ENCODE data around the gene NTRK1.

Gene NTRK1

DNA sequence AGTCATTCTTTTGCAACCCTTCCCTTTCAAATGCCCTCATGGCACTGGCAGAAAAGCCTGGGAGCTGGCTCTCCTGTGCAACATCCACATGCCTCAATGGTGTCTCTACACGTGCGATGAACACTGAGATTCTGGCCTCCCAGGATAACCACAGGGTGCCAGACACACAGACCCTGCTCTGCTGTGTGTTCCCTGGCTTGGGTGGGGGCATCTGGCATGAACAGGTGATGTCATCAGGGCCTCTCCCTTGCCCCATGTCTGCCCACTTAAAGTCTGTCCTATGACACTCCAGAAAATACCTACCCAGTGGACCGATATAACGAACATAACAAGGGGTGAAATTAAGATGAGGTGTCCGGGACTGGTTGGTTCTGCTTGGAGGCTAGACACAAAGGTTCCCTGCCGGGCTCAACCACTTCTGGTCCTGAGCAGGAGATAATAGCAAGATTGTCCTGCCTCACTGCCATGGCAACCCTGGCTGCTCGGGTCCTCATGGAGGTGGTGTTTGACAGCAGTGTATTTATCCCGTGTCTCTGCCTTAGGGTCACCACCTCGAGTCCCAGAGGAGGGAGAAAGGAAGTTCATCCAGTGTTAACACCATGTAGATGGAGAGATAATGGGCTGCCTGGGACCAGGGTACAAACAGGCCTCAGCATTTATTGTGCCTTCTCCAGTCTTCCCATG is 21.1 kb upstream of the NTRK1 start:
- no peak for DNase-seq

DNA sequence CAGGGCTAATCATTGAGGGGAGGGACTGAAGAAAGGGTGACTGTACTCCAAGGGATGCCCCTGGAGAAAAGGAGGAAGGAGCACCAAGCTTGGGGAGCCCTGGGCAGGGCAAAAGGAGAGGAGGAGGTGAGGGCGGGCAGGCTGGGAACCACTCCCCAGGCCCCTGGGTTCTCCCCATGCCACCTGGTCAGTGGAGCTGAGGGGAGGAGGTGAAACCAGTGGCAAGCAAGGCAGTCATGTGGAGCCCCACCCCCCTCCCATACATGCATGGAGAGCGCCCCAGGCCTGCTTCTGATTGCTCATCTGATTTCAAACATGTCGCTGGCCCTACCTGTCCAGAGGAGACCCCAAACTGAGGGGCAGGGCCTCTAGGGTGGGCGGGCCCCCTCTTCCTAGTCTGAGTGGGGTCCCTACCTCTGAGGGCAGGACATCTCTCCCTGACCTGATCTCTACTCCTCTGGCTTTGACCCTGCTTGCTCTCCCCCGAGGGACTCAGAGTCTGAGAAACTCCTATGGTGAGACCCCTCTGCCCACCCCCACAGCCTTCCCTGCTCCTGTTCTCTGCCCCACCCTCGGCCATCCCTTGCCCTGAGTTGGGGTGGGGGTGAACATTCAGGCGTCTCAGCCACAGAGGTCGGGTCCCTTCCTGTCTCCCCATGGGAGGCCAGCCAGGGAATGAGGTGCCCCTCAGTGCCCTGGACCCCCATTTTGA is 20.3 kb upstream of the NTRK1 start:
- DNase-seq: no peak

DNA sequence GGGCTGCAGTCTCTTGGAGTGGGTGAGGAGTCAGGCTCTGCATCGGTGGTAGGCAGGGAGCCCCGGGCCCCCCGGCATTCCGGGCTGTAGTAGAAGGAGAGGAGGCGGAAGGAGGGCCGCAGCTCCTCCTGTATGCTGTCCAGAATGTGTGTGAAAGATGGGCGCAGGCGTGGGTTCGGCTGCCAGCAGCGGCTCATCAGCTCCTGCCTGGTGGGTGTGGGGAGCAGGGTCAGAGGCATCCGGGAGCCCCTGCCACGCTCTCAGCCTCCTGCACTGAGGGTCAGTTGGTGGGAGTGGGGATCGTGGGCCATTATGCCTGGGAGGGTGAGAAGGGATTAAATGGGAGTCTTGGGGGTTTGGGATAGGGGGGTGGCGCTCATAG is 19.8 kb upstream of the NTRK1 start:
- DNase-seq: no peak

DNA sequence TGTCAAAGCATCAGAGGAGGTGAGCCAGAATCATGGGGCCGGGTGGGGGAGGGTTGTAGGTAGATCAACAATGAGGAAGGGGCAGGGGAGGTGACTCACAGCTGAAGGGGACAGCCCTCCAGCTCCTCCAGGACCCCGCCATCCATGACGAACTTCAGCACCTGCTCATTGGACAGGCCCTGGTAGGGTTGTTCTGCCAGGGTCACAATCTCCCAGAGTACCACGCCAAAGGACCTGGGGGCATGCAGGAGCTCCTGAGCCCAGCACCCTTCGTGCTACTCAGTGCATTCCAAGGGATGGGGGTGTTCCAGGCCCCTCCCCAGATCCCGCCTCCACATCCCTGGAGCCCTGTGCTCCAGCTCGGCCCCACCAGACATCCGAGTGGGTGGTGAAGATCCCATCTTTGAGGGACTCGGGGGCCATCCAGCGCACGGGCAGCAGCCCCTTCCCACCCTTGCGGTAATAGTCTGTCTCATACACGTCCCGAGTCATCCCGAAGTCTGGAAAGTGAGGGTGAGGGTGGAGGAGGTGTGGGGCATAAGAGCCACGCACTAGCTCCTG is 19.3 kb upstream of the NTRK1 start:
- no peak for DNase-seq

DNA sequence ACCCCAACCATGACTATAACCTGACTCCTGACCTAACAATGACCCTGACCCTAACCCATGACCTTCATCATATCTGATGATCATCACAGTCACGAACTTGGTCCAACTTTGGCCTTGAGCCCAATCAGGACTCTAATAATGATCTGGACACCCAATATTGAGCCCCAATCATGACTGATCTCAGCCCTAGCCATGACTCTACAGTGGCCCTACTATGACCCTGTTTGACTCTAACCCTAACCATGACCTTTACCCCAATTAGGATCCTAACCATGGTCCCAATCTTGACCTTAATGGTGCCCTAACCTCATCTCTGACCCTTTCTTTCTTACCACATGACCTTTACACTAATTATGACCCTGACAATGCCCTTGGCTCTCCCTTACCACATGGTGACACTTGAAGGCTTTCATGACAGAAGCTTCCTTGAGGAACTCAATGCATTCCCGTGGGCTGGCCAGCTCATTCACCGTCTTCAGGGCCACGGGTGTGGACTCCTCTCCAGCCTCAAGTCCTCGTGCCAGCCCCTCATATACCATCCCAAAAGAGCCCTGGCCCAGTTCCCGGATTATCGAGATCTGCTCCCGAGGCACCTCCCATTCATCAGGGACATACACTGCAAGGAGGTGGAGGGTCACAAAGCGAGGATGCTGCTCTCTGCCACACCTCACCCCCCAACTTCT is 17.9 kb upstream of the NTRK1 start:
- no peak for DNase-seq

DNA sequence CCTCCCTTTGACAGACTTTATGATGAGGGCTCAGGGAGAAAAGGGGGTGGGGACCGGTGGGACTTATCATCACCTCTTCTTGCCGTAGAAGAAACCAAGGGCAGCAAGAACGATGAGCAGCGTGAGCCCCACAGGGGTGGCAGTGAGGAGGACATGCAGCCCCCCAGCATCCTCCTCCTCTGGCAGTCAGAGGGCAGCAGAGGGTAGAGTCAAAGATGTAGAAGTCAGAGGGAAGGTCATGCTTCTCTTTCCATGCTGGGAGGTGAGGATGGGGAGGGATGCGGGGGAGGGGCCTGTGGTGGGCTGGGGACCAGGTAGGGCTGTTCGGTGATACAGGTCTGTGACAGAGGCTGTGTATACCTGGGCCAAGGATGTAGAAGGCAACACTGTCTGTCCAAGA is 16.6 kb upstream of the NTRK1 start:
- no peak for DNase-seq

DNA sequence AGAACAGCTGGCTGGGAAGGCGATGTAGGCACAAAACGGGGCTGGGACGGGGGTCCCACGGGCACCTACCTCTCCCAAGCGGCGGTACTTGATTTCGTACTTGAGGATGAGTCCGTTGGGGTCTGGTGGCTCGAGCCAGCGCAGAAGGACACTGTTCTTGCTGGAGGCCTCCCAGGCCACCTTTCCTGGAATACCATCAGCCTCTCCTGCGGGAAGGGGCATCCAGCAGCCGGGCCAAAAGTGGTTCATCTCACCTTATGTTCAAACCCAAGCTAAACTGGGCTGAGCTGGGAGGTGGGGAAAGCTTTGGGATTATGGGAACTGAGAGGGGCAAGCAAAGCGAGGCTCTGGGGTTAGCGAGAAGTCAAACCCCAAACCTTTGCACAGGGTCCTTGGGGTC is 16.0 kb upstream of the NTRK1 start:
- no peak for DNase-seq

DNA sequence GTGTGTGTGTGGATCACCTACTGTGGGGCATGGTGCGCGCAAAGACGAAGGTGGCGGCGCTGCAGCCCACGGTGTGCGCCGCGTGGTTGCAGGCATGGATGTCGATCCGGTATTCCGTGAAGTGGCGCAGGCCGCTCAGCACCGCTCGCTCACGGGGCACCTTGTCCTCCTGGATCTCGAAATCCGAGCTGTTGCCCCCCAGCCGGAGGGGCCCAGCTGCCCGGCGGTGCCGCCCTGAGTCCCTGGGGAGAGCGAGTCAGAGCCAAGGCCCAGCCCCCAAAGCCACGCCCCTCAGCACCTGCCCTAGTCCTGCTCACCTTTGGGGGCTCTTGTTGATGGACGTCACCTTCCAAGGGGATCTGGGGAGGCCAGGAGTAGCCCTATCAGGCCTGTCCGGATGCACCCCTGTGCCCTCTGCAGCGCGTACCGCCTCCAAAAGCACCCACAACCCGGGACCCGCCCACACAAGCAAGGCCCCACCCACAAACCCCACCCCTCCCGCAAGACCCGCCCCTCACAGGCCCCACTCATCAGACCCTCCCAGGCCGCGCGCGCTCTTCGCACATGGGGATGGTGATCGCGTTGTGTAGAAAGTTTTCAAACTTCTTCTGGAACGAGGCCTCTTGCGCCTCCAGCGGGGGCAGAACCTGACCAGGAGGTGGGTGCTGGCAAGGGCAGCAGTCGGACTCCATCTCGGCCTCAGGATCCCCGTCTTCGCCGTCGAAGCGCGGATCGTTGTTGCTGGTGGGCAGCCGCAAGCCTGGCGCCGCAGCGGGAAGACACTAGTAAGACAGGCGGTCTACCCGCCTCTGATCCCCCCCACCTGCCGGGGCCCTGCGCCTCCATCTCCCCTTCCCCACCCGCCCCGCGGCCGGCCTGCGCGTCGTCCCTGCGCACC is 15.4 kb upstream of the NTRK1 start:
- DNase-seq: no peak

DNA sequence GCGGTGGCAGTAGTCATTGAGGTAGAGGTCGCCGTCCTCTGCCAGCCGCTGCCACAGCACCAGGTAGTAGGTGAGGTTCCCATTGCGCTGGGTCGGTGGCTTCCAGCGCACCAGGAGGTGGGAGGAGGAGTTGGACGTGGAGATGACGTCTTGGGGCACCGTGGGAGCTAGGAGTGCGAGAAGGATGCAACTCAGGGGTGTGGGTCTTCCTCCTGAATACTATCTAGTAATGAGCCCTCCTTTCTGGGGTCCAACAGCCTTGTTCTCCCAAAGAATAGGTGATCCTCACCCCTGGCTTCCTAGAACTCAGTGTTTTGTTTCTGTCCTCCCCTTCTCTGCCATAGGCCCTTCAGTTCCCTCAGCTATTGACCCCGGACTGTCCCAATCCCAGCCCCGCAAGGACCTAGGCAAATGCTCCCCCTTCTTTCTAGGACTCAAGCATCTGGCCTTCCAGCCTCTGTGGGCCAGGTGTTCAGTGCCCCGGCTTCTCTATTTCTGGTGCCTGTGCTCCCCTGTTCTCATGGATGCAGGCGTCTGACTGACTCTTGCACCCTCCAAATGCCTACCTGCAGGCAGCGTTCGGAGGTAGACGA is 14.6 kb upstream of the NTRK1 start:
- DNase-seq: no peak

DNA sequence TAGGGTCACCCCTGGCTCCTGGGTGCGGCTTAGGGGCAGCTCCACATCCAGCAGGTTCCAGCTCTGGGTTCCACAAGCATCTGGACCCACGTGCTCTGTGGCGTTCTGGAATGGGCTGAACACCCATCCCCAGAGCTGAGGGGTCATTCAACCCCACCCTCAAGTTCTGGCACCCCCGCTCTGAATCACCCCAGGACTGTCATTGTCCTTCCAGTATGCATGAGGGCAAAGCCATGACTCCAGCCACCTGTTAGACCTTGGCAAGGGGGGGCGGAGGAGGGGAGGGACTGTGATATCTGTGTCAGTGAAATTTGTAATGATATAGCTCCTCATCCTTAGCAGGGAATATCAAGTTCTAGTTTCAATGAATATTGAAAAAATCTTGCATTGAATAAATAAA is 14.0 kb upstream of the NTRK1 start:
- no peak for DNase-seq

DNA sequence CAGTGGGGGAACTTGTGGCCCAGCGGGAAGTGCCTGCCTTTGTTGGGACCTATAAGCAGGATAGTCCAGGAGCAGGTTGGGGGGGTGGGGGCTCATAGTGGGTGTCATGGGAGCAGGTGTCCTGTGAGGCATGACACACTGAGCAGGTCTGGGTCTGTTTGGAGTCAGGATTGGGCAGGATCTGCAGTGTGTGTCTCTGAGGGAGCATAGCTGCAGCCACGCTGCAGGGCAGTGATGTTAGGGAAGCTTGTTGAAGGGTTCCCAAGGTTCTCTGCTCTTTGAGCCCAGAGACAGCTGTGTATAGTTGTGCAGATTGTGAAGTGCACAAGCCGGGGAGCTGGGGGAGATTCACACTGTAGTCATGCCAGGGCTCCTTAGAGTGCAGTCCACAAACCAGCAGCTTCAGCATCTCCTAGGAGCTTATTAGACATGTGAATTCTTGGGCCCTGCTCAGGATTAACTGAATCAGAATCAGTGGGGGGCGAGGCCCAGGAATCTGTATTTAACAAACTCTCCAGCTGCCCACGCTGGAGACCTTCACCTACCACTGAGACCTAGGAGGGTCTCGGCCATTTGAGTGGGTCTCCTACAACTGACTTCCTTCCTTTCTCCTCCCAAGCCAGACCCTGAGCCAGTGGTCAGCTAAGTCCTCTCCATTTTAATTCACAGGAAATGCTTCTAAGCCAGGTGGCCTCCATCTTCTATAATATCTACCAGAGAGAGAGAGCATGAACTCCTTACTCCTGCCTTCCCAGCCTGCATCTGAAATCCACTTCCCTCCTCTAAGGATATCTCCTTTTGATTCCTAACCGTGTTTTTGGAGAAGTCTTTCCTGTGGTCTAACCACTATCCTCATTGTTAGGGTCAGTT is 12.8 kb upstream of the NTRK1 start:
- no peak for DNase-seq

DNA sequence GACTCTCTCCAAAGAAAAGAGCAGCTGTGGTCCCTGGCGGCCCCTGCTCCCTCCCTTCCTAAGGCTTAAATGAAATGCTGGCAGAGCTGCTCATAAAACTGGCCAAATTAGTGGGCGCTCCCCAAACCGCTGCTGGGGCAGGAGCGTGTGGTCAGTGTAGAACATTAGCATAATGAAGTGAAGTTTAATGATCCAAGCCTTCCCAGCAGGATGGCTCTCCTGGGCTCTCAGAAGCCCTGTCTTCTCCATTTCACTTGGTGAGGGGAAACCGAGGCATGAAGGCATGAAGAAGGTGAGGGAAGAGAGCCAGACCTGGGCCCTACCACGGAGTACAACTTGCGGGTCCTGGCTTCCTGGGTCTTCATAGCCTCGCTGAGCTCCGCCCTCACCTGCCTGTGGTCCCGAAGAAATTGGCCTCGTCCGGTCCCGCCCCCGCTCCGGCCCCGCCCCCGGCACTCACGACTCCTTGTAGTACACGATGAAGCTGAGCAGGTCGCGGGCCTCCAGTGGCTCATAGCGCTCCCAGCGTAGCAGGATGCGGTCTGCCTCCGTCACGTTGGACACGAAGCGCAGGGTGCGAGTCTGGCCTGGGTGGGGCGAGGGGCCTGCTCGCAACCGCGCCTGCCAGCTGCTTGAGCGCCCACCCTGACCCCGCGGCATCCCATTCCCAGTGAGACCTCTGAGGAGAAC is 12.1 kb upstream of the NTRK1 start:
- no peak for DNase-seq

DNA sequence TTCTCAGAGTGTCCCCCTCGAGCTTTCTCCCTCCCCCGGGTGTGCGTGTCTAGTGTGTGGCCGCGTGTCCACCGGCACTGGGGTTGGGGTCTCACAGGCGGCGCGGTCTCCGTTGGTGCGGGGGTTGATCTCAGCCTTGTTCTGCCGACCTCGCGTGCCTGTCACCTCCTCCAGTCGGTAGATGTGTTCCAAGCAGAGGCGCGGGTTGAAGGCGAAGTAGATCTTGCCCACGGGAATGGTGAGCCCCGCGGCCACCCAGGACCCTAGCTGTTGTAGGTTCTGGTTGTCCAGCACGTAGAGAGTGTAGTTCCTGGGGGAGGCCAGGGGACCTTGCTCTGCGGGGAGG is 11.5 kb upstream of the NTRK1 start:
- no peak for DNase-seq

DNA sequence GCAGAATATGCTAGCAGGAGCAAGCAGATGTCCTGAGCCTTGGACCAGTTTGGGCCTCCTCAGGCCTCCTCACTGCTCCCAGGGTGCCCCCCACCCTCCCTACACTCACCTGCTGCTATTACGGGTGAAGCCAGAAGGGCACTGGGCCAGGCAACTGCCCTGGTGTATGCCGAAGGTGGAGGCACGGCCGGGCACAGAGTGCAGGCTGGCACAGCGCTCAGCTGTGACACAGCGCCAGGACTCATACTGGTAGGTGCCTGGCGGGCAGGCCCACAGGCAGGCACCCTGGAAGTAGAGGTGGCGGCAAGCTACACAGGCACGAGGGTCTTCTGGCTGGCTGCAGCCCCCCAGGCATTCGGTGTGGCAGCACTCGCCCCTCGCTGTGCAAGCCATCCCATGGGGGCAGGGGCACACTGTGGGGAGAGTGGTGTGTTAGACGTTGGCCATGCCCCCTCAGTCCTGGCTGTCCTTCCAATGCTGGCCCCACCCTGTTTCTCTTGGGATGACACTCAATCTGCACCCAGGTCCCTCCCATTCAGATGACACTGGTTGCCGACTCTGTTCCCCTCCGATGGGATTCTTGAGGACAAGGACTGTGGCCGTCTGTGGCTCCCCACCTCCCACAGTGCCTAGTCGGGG is 8.8 kb upstream of the NTRK1 start:
- no peak for DNase-seq

DNA sequence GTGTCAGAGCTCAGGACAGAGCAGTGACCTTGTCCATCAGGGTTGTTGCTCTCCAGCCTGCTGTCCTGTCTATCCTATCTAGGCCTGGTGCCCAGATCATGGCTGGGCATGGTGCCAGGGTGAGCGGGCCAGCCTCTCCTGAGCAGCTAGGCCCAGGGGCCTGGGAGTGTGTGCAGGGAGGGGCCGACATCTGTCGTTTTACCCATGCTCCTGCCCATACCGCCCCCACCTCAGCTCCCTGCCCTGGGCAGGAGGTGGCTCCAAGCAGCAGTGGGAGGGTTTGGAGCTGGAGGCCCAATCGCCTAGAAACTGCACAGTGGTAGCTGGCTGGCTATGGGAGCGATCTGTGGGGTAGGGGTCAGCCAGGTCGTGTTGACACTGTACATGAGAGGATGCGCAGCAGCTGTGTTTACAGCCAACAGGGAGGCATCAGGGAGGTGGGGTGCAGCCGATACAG is 8.2 kb upstream of the NTRK1 start:
- DNase-seq: no peak

DNA sequence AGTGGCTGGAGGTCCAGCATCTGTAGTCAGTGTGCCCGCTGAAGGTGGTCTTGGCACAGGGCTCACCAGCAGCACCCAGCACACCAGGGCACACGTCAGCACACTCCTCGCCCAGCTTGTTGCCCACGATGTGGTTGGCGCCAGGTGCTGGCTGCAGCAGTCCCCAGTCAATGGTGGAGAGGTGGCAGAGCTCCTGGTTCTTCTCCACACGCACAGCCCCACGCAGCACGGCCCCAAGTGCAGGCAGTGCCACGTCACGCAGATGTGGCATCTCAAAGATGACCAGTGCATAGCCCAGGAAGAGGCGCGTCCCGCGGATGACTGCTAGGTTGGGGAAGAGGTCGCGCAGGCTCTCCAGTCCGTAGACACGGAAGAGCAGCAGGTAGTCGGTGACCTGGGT is 6.9 kb upstream of the NTRK1 start:
- no peak for DNase-seq

DNA sequence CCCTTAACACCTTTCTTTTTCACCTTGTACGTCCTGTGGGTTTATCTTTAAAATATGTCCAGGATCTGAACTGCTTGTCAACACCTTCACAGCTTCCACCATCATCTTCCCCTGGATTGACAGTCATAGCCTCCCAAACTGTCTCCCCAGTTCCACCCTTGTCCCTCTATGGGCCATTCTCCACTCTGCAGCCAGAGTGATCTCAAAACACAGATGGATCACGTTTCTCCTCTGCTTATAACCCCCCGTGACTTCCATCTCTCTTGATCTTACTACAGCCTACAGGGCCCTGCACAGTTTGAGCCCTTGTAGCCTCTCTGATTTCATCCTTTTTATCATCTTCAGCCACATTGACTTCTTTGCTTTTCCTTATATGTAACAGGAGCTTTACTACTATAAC is 6.0 kb upstream of the NTRK1 start:
- no peak for DNase-seq

DNA sequence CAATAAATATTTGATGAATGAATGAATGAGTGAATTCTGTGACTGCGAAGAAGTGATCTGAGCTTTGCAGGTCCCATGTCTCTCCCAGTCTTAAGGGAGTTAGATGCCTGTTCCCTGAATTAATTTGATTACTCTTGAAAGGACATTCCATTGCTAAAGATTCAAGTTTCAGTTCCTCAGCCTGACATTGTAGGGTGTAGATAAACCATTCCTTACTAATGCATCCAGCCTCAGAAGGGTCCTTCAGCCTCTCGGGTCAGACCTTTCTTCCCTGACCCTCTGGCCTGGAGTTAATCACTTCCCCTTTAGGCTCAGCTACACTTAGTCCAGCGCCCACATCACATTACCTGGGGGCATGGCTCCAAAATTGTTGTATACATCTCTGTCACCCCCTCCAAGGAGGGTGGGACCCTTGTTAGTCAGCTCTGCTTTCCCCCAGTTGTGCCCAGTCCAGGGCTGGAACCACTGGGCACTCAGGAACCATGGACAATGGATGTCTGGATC is 4.3 kb upstream of the NTRK1 start:
- DNase-seq: no peak

DNA sequence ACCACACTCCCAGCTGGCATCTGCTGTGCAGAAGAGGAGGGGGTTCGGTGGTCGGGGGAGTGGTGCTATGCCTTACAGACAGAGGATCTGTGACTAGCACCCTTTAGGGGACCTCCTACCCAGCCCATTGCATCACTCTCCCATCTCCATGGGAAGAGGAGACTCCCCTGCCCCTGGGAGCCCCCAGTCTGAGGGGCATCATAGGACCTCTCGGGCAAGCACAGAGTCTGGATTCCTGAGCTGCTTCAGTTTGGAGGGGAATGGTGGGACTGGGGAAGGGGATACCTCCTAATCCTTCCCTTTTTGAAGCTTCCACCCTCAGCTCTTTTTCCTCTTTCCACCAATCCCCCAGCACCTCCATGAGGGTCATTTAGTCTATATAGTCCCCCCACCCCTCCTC is 3.1 kb upstream of the NTRK1 start:
- no peak for DNase-seq

DNA sequence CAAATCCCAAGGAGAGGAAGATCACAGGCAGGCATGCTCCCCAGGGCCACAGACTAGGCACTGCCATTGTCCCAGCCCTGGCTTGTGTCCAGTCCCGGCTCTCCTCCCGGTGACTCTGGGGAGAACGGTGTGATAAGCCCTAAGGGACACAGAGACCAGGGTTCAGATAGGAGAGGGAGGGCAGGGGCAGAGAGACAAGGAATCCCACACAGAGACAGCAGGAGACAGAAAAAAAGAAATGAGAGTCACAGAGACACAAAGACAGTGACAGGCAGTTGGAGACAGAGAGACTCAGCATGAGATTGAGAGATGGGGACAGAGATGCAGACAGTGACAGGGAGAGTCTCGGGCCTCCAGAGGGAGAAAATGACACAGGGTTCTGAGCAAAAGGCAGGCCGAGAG is 2.1 kb upstream of the NTRK1 start:
- DNase-seq: no peak

Data from T1000 (cell line).